GM21447 (cell line): ENCODE data around the gene CCR1.
A peak's percentile ranks its signal among the peaks of the same experiment; 100 is the strongest.

Experiments
- ATAC-seq: cut with Tn5 transposase; IDR thresholded peaks from one replicate; pipeline ENCODE4 v1.9.1; 2021; ENCODE audit not compliant: unreplicated experiment

CCR1 gene

GRCh38 chr3:46208167-46208704 is at the start of gene CCR1:
Gene CCR1 (minus strand): TSS chr3:46208313. CDS start chr3:46204313, 4,000 bp downstream.
- ATAC-seq, result peak; percentile 65

- no peak for ATAC-seq
These were observed 44.9 kb upstream of the CCR1 start for GRCh38 chr3:46252980-46253379.

GRCh38 chr3:46245146-46245545 is 37.0 kb upstream of the CCR1 start:
- ATAC-seq, result no peak

- ATAC-seq, result no peak
These were observed 35.4 kb upstream of the CCR1 start for GRCh38 chr3:46243560-46243959.

GRCh38 chr3:46242120-46242519 is 34.0 kb upstream of the CCR1 start, which contains the start of gene CCR3:
Gene CCR3 (plus strand): TSS chr3:46242460. CDS start chr3:46265159, 22,699 bp downstream.
- no peak for ATAC-seq

- no peak for ATAC-seq
These were observed 31.8 kb upstream of the CCR1 start for GRCh38 chr3:46239952-46240351.

GRCh38 chr3:46239301-46239938 is 31.3 kb upstream of the CCR1 start:
- no peak for ATAC-seq

- no peak for ATAC-seq
These were observed 30.3 kb upstream of the CCR1 start for GRCh38 chr3:46238386-46238785.

GRCh38 chr3:46236294-46237054 is 28.4 kb upstream of the CCR1 start:
- no peak for ATAC-seq

- ATAC-seq, result no peak
These were observed 27.3 kb upstream of the CCR1 start for GRCh38 chr3:46235425-46235824.

- no peak for ATAC-seq
These were observed 25.1 kb upstream of the CCR1 start for GRCh38 chr3:46233194-46233593.

- ATAC-seq, result no peak
These were observed 23.2 kb upstream of the CCR1 start for GRCh38 chr3:46231323-46231722.

- ATAC-seq, result no peak
These were observed 20.4 kb upstream of the CCR1 start for GRCh38 chr3:46228260-46229242.

- ATAC-seq, result no peak
These were observed 14.5 kb upstream of the CCR1 start for GRCh38 chr3:46222435-46223161.

- no peak for ATAC-seq
These were observed 13.8 kb upstream of the CCR1 start for GRCh38 chr3:46221938-46222337.

GRCh38 chr3:46221391-46221790 is 13.3 kb upstream of the CCR1 start:
- ATAC-seq, result no peak

- no peak for ATAC-seq
These were observed 10.1 kb upstream of the CCR1 start for GRCh38 chr3:46218196-46218709.

- ATAC-seq, result no peak
These were observed 7.8 kb upstream of the CCR1 start for GRCh38 chr3:46215810-46216414.

GRCh38 chr3:46214751-46215352 is 6.7 kb upstream of the CCR1 start:
- no peak for ATAC-seq
